Stimulated activated CD8-positive, alpha-beta memory T cell treated with anti-CD3 and anti-CD28 coated beads, Interleukin-15, amount 100 ng/mL, for 24 hours (primary cell): ENCODE results near the gene DCHS1.

Source experiments
- DNase-seq: peaks from one replicate; pipeline ENCODE4 v3.0.0-alpha.2; 2020; ENCODE audit warnings: low read depth

The DCHS1 gene

GRCh38 chr11:6625832-6626420 lies 29.7 kb downstream of the DCHS1 start:
- DNase-seq = no peak

- no peak for DNase-seq
Measured at GRCh38 chr11:6625156-6625831, 30.3 kb downstream of the DCHS1 start.

GRCh38 chr11:6623391-6624363 lies 31.9 kb downstream of the DCHS1 start:
- DNase-seq = no peak

- no peak for DNase-seq
Measured at GRCh38 chr11:6622261-6623171, 33.1 kb downstream of the DCHS1 start.

GRCh38 chr11:6621711-6622211 lies 33.8 kb downstream of the DCHS1 start:
- no peak for DNase-seq

GRCh38 chr11:6620636-6621035 lies 35.0 kb downstream of the DCHS1 start:
- no peak for DNase-seq

GRCh38 chr11:6619004-6619745 lies 36.4 kb downstream of the DCHS1 start, which contains the start of gene TPP1:
TSS of gene TPP1 (minus strand) at chr11:6619422. CDS start at chr11:6619400, 22 bp downstream.
- peak; percentile 64 for DNase-seq

GRCh38 chr11:6618117-6619003 lies 37.2 kb downstream of the DCHS1 start:
- DNase-seq = no peak

- DNase-seq = no peak
Measured at GRCh38 chr11:6617315-6617781, 38.3 kb downstream of the DCHS1 start.

- DNase-seq = no peak
Measured at GRCh38 chr11:6616596-6617250, 38.9 kb downstream of the DCHS1 start.

- no peak for DNase-seq
Measured at GRCh38 chr11:6615882-6616585, 39.6 kb downstream of the DCHS1 start.

- no peak for DNase-seq
Measured at GRCh38 chr11:6615046-6615445, 40.6 kb downstream of the DCHS1 start.

- DNase-seq = no peak
Measured at GRCh38 chr11:6614446-6614845, 41.2 kb downstream of the DCHS1 start.

- no peak for DNase-seq
Measured at GRCh38 chr11:6613496-6613895, 42.1 kb downstream of the DCHS1 start.

GRCh38 chr11:6612213-6613041 lies 43.2 kb downstream of the DCHS1 start, which contains the start of gene TAF10:
TSS of gene TAF10 (minus strand) at chr11:6612216. CDS start at chr11:6612189, 27 bp downstream.
- peak; percentile 90 for DNase-seq

- DNase-seq = no peak
Measured at GRCh38 chr11:6611963-6612212, 43.7 kb downstream of the DCHS1 start.

GRCh38 chr11:6611092-6611962 lies 44.3 kb downstream of the DCHS1 start:
- no peak for DNase-seq
